Thoracic aorta (tissue), 2 donors: ENCODE measurements around the gene GFRA1. TPM values are rescaled to one million over a fixed set of nuclear protein-coding genes. Genes with fewer than 3 reads are reported as not detected.

Experiments
- ATAC-seq: fragments of 150-250 bp; one replicate; pipeline ENCODE4 v1.8.0; 2017; ENCODE audit warnings: low read depth; ENCODE audit not compliant: insufficient number of reproducible peaks, low FRiP score
- DNase-seq: peaks from one replicate; pipeline ENCODE4 v3.0.0-alpha.2; 2020; ENCODE audit warnings: low spot score
- H3K27ac ChIP-seq, 2 donors: fragments of 200-600 bp; sonication (generic); 1 replicate in 1 of 2; 2 replicates in 1 of 2; pipeline ENCODE4 v1.5.1; 2016; ENCODE audit warnings: mild to moderate bottlenecking in 2 of 2, moderate library complexity in 2 of 2
- H3K27me3 ChIP-seq: fragments of 200-600 bp; sonication (generic); replicated peaks from 2 replicates; pipeline ENCODE4 v1.6.0; 2016; ENCODE audit warnings: mild to moderate bottlenecking; ENCODE audit not compliant: insufficient read depth
- H3K36me3 ChIP-seq: fragments of 200-600 bp; sonication (generic); one replicate; pipeline ENCODE4 v1.5.1; 2016
- H3K4me1 ChIP-seq, 2 donors: fragments of 200-600 bp; sonication (generic); 1 replicate in 1 of 2; 2 replicates in 1 of 2; pipeline versions ENCODE4 v1.5.1 to v1.6.0; 2016; ENCODE audit warnings: low read depth in 2 of 2, mild to moderate bottlenecking in 1 of 2; ENCODE audit not compliant: control insufficient read depth in 1 of 2
- H3K4me3 ChIP-seq: fragments of 200-600 bp; sonication (generic); 2 replicates; pipeline ENCODE4 v1.5.1; 2016; ENCODE audit warnings: mild to moderate bottlenecking
- H3K9me3 ChIP-seq: fragments of 200-600 bp; sonication (generic); 2 replicates; pipeline ENCODE4 v1.5.1; 2016
- CTCF ChIP-seq: fragments of 200-600 bp; sonication (generic); IDR thresholded peaks from one replicate; pipeline ENCODE4 v1.5.1; 2019; ENCODE audit warnings: antibody characterized with exemption
- total RNA-seq, 2 donors: library from RNA; depleted of rRNA; stranded (reverse); fragments of >200 nt; gene quantifications; one replicate each; pipeline versions ENCODE4 v1.1.0 to v1.2.3, GENCODE V29; 2016

GFRA1 gene
- total RNA-seq, 2 donors from 2014 or later: 5.8 to 9.3 TPM

- no peak for TF ChIP-seq CTCF
- DNase-seq (no peak), ATAC-seq (no peak)
- Histone ChIP-seq H3K4me1 (no peaks in the 10 kb centered on the region), H3K27ac (no peak overlapping the region), H3K27me3 (no peaks in the 10 kb centered on the region), H3K4me3 (no peak overlapping the region), H3K36me3 (no peaks in the 10 kb centered on the region), H3K9me3 (no peaks in the 10 kb centered on the region)
Observed at GRCh38 chr10:116183733-116184511, 89.1 kb downstream of the GFRA1 start.

DNA sequence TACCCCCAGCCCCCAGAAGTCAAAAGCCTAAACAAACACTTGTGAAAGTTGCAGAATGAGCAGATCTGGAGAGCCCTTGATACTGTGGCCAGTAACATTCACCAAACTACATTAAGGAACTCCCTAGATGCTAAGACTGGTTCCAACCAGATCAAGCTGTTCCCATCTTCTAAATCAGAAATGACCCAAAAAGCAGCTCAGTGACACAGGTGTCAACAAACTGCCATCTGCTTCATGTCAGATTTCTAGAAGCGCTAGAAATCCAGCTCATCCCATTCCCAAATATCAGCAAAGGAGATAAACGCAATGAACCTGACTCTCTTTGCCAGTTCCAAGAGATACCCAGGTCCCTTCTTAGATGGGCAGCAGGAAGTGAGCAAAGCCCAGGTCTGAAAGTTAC, 90.6 kb downstream of the GFRA1 start:
- ATAC-seq (no peak), DNase-seq (no peak)
- Histone ChIP-seq H3K36me3 (no peaks in the 10 kb centered on the region), H3K9me3 (no peaks in the 10 kb centered on the region), H3K27ac (no peak overlapping the region), H3K27me3 (no peaks in the 10 kb centered on the region), H3K4me3 (no peak overlapping the region), H3K4me1 (no peaks in the 10 kb centered on the region)
- TF ChIP-seq CTCF: no peak

DNA sequence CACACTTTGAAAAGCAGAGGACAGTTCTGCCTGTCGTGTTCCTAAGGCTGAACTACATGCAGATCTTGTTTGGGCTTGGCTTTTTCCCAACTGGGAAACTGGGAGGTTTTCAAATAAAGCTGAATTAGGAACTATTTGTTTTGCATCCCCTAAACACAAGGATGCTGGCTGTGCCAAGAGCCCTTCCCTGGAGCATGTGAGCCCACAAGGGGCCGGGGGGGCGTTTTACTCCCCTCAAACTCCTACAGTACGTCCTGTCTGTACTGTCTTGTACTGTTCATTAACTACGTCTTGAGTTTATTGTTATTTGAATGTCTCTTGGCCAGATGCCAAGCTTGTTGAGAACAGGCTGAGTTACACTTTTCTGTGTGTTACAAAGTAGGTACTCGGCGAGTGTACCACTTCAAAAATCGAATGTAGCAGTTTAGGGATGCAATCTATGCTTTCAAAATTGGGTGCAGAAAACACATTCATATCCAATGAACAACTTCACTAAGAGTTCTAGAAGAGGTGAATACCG, 94.9 kb downstream of the GFRA1 start:
- H3K4me1 ChIP-seq: no peaks in the 10 kb centered on the region
- H3K36me3 ChIP-seq: no peaks in the 10 kb centered on the region
- no peak overlapping the region for H3K27ac ChIP-seq
- no peak for DNase-seq
- H3K9me3 ChIP-seq: no peaks in the 10 kb centered on the region
- no peak for ATAC-seq
- TF ChIP-seq CTCF: no peak
- H3K4me3 ChIP-seq: no peak overlapping the region
- H3K27me3 ChIP-seq: no peaks in the 10 kb centered on the region

DNA sequence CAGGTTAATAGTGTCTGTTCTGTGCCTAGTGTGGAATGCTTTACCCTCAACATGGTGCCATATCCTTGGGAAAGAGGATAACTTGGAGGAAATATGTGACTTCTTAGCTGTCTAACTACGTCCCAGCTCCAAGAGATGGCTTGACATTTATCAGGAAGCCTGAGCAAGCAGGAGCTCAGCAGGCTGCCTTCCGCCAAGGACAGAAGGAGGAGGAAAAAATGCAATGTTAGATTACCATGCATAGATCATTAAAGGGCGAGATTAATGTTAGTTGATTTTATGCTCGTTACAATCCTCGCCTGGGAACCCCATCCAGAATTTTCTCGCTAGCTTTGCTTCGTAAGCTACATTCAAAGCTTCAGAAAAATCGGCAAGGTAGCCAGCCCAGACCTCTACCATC, 97.8 kb downstream of the GFRA1 start:
- H3K4me1 ChIP-seq: no peaks in the 10 kb centered on the region
- no peak for DNase-seq

GRCh38 chr10:116171505-116171904, 101.5 kb downstream of the GFRA1 start:
- ATAC-seq: no peak
- no peak for DNase-seq
- H3K36me3 ChIP-seq: no peaks in the 10 kb centered on the region
- TF ChIP-seq CTCF: no peak
- H3K4me3 ChIP-seq: no peak overlapping the region
- H3K4me1 ChIP-seq: no peaks in the 10 kb centered on the region
- no peak overlapping the region for H3K27ac ChIP-seq
- no peaks in the 10 kb centered on the region for H3K27me3 ChIP-seq
- H3K9me3 ChIP-seq: no peaks in the 10 kb centered on the region

More for the DNA sequence above, 97.8 kb downstream of the GFRA1 start:
- Histone ChIP-seq H3K9me3 (no peaks in the 10 kb centered on the region), H3K27me3 (no peaks in the 10 kb centered on the region), H3K27ac (no peak overlapping the region), H3K4me3 (no peak overlapping the region), H3K36me3 (no peaks in the 10 kb centered on the region)
- TF ChIP-seq CTCF: no peak
- no peak for ATAC-seq
